ENCODE data around the gene SFXN4. TPM values are rescaled to one million over a fixed set of nuclear protein-coding genes. Genes with fewer than 3 reads are reported as not detected.
"Not testable (repeated sequence)": the region's sequence is repeated elsewhere in the genome, so short reads cannot be mapped to it uniquely, and the experiment has no call there.

Gene SFXN4
- total RNA-seq, 2 donors from 2014 or later = 18.3 to 23.2 TPM

GRCh38 chr10:119139464-119140067, 25.9 kb downstream of the SFXN4 start:
- 89 to 93% methylated on average over 11 to 13 of the region's 13 CpGs for WGBS, 2 experiments (ENCODE audit: insufficient coverage in 1 of 2, insufficient read length in 1 of 2)
- H3K27me3 ChIP-seq (ENCODE audit: control insufficient read depth, insufficient read depth, low read length, poor library complexity, severe bottlenecking) = no peaks in the 10 kb centered on the region
- peak; percentile 86 for DNase-seq
- no peaks in the 10 kb centered on the region for H3K9me3 ChIP-seq (ENCODE audit: control insufficient read depth, low read length)
- TF ChIP-seq CTCF (conservative IDR thresholded peaks at IDR 0.05) = peak; percentile 83
- no peaks in the 10 kb centered on the region for H3K9me3 Mint-ChIP-seq
- no peak overlapping the region for H3K4me3 Mint-ChIP-seq
- peaks cover 9% of the 10 kb centered on the region for H3K36me3 ChIP-seq (ENCODE audit: control insufficient read depth, insufficient read depth, low read length)
- peaks cover 27% of the 10 kb centered on the region for H3K36me3 Mint-ChIP-seq (ENCODE audit: low read depth)
- H3K27ac ChIP-seq (ENCODE audit: low read depth, low read length) = no peak overlapping the region
- H3K4me1 ChIP-seq (ENCODE audit: control insufficient read depth, insufficient read depth, low read length) = no peaks in the 10 kb centered on the region
- no peak overlapping the region for H3K4me3 ChIP-seq (ENCODE audit: low read length)
- H3K27me3 Mint-ChIP-seq (ENCODE audit: insufficient read depth) = no peaks in the 10 kb centered on the region
- no peak overlapping the region for H3K9ac ChIP-seq (ENCODE audit: extremely low read depth, low read length, poor library complexity, severe bottlenecking)
- H3K27ac Mint-ChIP-seq = peak overlapping the region; percentile 57
- peaks cover 7% of the 10 kb centered on the region for H3K4me1 Mint-ChIP-seq

- DNase-seq = no peak
- H3K4me3 Mint-ChIP-seq = no peak overlapping the region
- Histone ChIP-seq H3K4me1 (ENCODE audit: control insufficient read depth, insufficient read depth, low read length) (no peaks in the 10 kb centered on the region), H3K9me3 (ENCODE audit: control insufficient read depth, low read length) (no peaks in the 10 kb centered on the region), H3K36me3 (ENCODE audit: control insufficient read depth, insufficient read depth, low read length) (peaks cover 14% of the 10 kb centered on the region), H3K27ac (ENCODE audit: low read depth, low read length) (no peak overlapping the region), H3K27me3 (ENCODE audit: control insufficient read depth, insufficient read depth, low read length, poor library complexity, severe bottlenecking) (no peaks in the 10 kb centered on the region), H3K4me3 (ENCODE audit: low read length) (no peak overlapping the region), H3K9ac (ENCODE audit: extremely low read depth, low read length, poor library complexity, severe bottlenecking) (no peak overlapping the region)
- H3K36me3 Mint-ChIP-seq (ENCODE audit: low read depth) = peaks cover 36% of the 10 kb centered on the region
- no peaks in the 10 kb centered on the region for H3K9me3 Mint-ChIP-seq
- peaks cover 7% of the 10 kb centered on the region for H3K4me1 Mint-ChIP-seq
- peak overlapping the region; percentile 55 for H3K27ac Mint-ChIP-seq
- TF ChIP-seq CTCF (conservative IDR thresholded peaks at IDR 0.05) = no peak
- H3K27me3 Mint-ChIP-seq (ENCODE audit: insufficient read depth) = no peaks in the 10 kb centered on the region
- 94 to 98% methylated on average over 12 to 15 of the region's 16 CpGs for WGBS, 2 experiments (ENCODE audit: insufficient coverage in 1 of 2, insufficient read length in 1 of 2)
Measured at GRCh38 chr10:119138346-119139306, 26.9 kb downstream of the SFXN4 start.

- WGBS, 2 experiments (ENCODE audit: insufficient coverage in 1 of 2, insufficient read length in 1 of 2) = 77 to 80% methylated on average over 5 to 8 of the region's 8 CpGs
- peak; percentile 56 for TF ChIP-seq CTCF (conservative IDR thresholded peaks at IDR 0.05)
Measured at GRCh38 chr10:119137878-119138277, 27.6 kb downstream of the SFXN4 start.

More at GRCh38 chr10:119137878-119138277, 27.6 kb downstream of the SFXN4 start:
- not testable (repeated sequence) for H3K9me3 Mint-ChIP-seq; H3K4me3 ChIP-seq (ENCODE audit: low read length); DNase-seq; H3K4me1 ChIP-seq (ENCODE audit: control insufficient read depth, insufficient read depth, low read length); H3K4me1 Mint-ChIP-seq; H3K27me3 ChIP-seq (ENCODE audit: control insufficient read depth, insufficient read depth, low read length, poor library complexity, severe bottlenecking); H3K27ac Mint-ChIP-seq; H3K4me3 Mint-ChIP-seq; H3K9me3 ChIP-seq (ENCODE audit: control insufficient read depth, low read length); H3K27ac ChIP-seq (ENCODE audit: low read depth, low read length); H3K9ac ChIP-seq (ENCODE audit: extremely low read depth, low read length, poor library complexity, severe bottlenecking); H3K27me3 Mint-ChIP-seq (ENCODE audit: insufficient read depth)
- peaks cover 39% of the 10 kb centered on the region for H3K36me3 Mint-ChIP-seq (ENCODE audit: low read depth)
- H3K36me3 ChIP-seq (ENCODE audit: control insufficient read depth, insufficient read depth, low read length) = peaks cover 21% of the 10 kb centered on the region

Data from endodermal cell (in vitro differentiated cells).